H9 (cell line): Measurements from ENCODE around the gene EGFR. TPM values are rescaled to one million over a fixed set of nuclear protein-coding genes. Genes with fewer than 3 reads are reported as not detected.

Experiments
- DNase-seq: peaks from one replicate; pipeline ENCODE4 v3.0.0-alpha.2; 2017
- H2AFZ ChIP-seq: one replicate; pipeline ENCODE4 v1.6.1; 2013; ENCODE audit warnings: mild to moderate bottlenecking, low read length, control low read depth, moderate library complexity
- H2AK5ac ChIP-seq: 2 replicates; pipeline ENCODE4 v1.6.1; 2013; ENCODE audit warnings: low read length, control low read depth, mixed read lengths; ENCODE audit not compliant: insufficient read length
- H2BK120ac ChIP-seq: one replicate; pipeline ENCODE4 v1.6.1; 2013; ENCODE audit warnings: low read depth, mild to moderate bottlenecking, low read length, control low read depth, inconsistent platforms; ENCODE audit not compliant: poor library complexity, severe bottlenecking
- H2BK12ac ChIP-seq: 2 replicates; pipeline ENCODE4 v1.6.1; 2013; ENCODE audit warnings: low read length, control low read depth, mixed read lengths, low read depth; ENCODE audit not compliant: insufficient read length
- H2BK15ac ChIP-seq: 2 replicates; pipeline ENCODE4 v1.6.1; 2013; ENCODE audit warnings: low read depth, low read length, control low read depth
- H2BK20ac ChIP-seq: one replicate; pipeline ENCODE4 v1.6.1; 2013; ENCODE audit warnings: low read depth, mild to moderate bottlenecking, low read length, control low read depth, inconsistent platforms; ENCODE audit not compliant: poor library complexity, severe bottlenecking
- H2BK5ac ChIP-seq: 2 replicates; pipeline ENCODE4 v1.6.1; 2013; ENCODE audit warnings: low read length, control low read depth, mixed read lengths; ENCODE audit not compliant: insufficient read length
- H3K14ac ChIP-seq: 2 replicates; pipeline ENCODE4 v1.6.1; 2013; ENCODE audit warnings: low read length, control low read depth; ENCODE audit not compliant: insufficient read depth
- H3K18ac ChIP-seq: 2 replicates; pipeline ENCODE4 v1.6.1; 2013; ENCODE audit warnings: low read depth, mild to moderate bottlenecking, mixed read lengths, low read length, control low read depth; ENCODE audit not compliant: insufficient read length
- H3K23ac ChIP-seq: 2 replicates; pipeline ENCODE4 v1.6.1; 2013; ENCODE audit warnings: low read length, control low read depth, mixed read lengths, low read depth; ENCODE audit not compliant: insufficient read length
- H3K23me2 ChIP-seq: 2 replicates; pipeline ENCODE4 v1.6.1; 2013; ENCODE audit warnings: low read depth, mild to moderate bottlenecking, mixed read lengths, low read length, control low read depth; ENCODE audit not compliant: insufficient read length, poor library complexity, severe bottlenecking
- H3K27ac ChIP-seq: 2 replicates; pipeline ENCODE4 v1.5.1; 2013; ENCODE audit warnings: low read length, control low read depth, mixed read lengths, low read depth; ENCODE audit not compliant: insufficient read length
- H3K27me3 ChIP-seq: 2 replicates; pipeline ENCODE4 v1.6.1; 2013; ENCODE audit warnings: low read length, control low read depth, inconsistent platforms; ENCODE audit not compliant: insufficient read depth
- H3K4ac ChIP-seq: 2 replicates; pipeline ENCODE4 v1.6.1; 2013; ENCODE audit warnings: low read depth, mild to moderate bottlenecking, control low read depth, inconsistent platforms, low read length, moderate library complexity
- H3K4me1 ChIP-seq: 2 replicates; pipeline ENCODE4 v1.6.1; 2013; ENCODE audit warnings: low read length, control low read depth, inconsistent platforms; ENCODE audit not compliant: insufficient read depth
- H3K4me2 ChIP-seq: 2 replicates; pipeline ENCODE4 v1.6.1; 2013; ENCODE audit warnings: low read length, control low read depth, mixed read lengths; ENCODE audit not compliant: insufficient read length, insufficient read depth
- H3K56ac ChIP-seq: 2 replicates; pipeline ENCODE4 v1.6.1; 2013; ENCODE audit warnings: low read depth, mild to moderate bottlenecking, mixed read lengths, low read length, control low read depth; ENCODE audit not compliant: insufficient read length
- H3K79me1 ChIP-seq: 2 replicates; pipeline ENCODE4 v1.6.1; 2013; ENCODE audit warnings: low read depth, mild to moderate bottlenecking, moderate library complexity, low read length, control low read depth, inconsistent platforms; ENCODE audit not compliant: insufficient read depth, poor library complexity, severe bottlenecking
- H3K79me2 ChIP-seq: 2 replicates; pipeline ENCODE4 v1.6.1; 2013; ENCODE audit warnings: low read length, control low read depth, inconsistent platforms; ENCODE audit not compliant: insufficient read depth
- H3K9ac ChIP-seq: 2 replicates; pipeline ENCODE4 v1.6.1; 2013; ENCODE audit warnings: low read length, control low read depth, mixed read lengths; ENCODE audit not compliant: insufficient read length; ENCODE audit errors: extremely low read depth
- H3K9me3 ChIP-seq: one replicate; pipeline ENCODE4 v1.6.1; 2013; ENCODE audit warnings: low read depth, low read length, inconsistent platforms; ENCODE audit not compliant: control insufficient read depth
- H3T11ph ChIP-seq: one replicate; pipeline ENCODE4 v1.6.1; 2013; ENCODE audit warnings: mild to moderate bottlenecking, low read length, control low read depth, inconsistent platforms
- H4K20me1 ChIP-seq: one replicate; pipeline ENCODE4 v1.6.1; 2013; ENCODE audit not compliant: control insufficient read depth, insufficient read length, insufficient read depth
- H4K5ac ChIP-seq: 2 replicates; pipeline ENCODE4 v1.6.1; 2013; ENCODE audit warnings: low read depth, mild to moderate bottlenecking, mixed read lengths, low read length, control low read depth; ENCODE audit not compliant: insufficient read length
- H4K8ac ChIP-seq: replicated peaks from 2 replicates; pipeline ENCODE4 v1.6.1; 2013; ENCODE audit warnings: low read length, control low read depth, mixed read lengths, low read depth; ENCODE audit not compliant: insufficient read length
- H4K91ac ChIP-seq: 2 replicates; pipeline ENCODE4 v1.6.1; 2013; ENCODE audit warnings: low read depth, mild to moderate bottlenecking, moderate library complexity, mixed read lengths, low read length, control low read depth; ENCODE audit not compliant: insufficient read length
- H3K27ac Mint-ChIP-seq, 3 experiments: 2 replicates in 2 of 3; 3 replicates in 1 of 3; pipeline ENCODE4 v1.8.0; 2020 to 2021; ENCODE audit warnings: mixed read lengths in 3 of 3, mild to moderate bottlenecking in 1 of 3, moderate library complexity in 1 of 3
- H3K27me3 Mint-ChIP-seq: 2 replicates; pipeline ENCODE4 v1.8.0; 2021; ENCODE audit warnings: low read depth, mild to moderate bottlenecking, moderate library complexity, mixed read lengths
- H3K36me3 Mint-ChIP-seq, 3 experiments: 2 replicates in 2 of 3; 3 replicates in 1 of 3; pipeline ENCODE4 v1.8.0; 2020 to 2021; ENCODE audit warnings: low read depth in 3 of 3, mixed read lengths in 3 of 3; ENCODE audit not compliant: insufficient read depth in 1 of 3
- H3K4me1 Mint-ChIP-seq, 2 experiments: 2 replicates each; pipeline ENCODE4 v1.8.0; 2020; ENCODE audit warnings: mixed read lengths in 2 of 2
- H3K4me3 Mint-ChIP-seq, 2 experiments: 2 replicates in 1 of 2; 3 replicates in 1 of 2; pipeline ENCODE4 v1.8.0; 2020 to 2021; ENCODE audit warnings: mild to moderate bottlenecking in 2 of 2, mixed read lengths in 2 of 2, moderate library complexity in 1 of 2
- H3K9me3 Mint-ChIP-seq, 2 experiments: 2 replicates in 1 of 2; 3 replicates in 1 of 2; pipeline ENCODE4 v1.8.0; 2020; ENCODE audit warnings: mild to moderate bottlenecking in 2 of 2, mixed read lengths in 2 of 2, moderate library complexity in 1 of 2
- WGBS: extraction: QIAGEN DNeasy Blood & Tissue Kit; methylation state at CpG from one replicate; pipeline ENCODE4 v1.1.7; 2013; ENCODE audit warnings: missing lambda C conversion rate, low lambda C conversion rate, mixed read lengths; ENCODE audit not compliant: insufficient read length; ENCODE audit errors: extremely low coverage; 5-methylcytosine and 5-hydroxymethylcytosine counted together
- total RNA-seq: library from RNA; stranded (reverse); gene quantifications from 2 replicates; pipeline ENCODE4 v1.2.1, GENCODE V29; 2021
- TF ChIP-seq, protein P1 (sequence below): fragments of 200-600 bp; sonication (generic); conservative IDR thresholded peaks from 3 replicates; pipeline ENCODE4 v1.8.0; 2021; ENCODE audit warnings: antibody characterized with exemption, mild to moderate bottlenecking

EGFR gene
- total RNA-seq, 1 experiment from 2014 or later, result 3.3 TPM

DNA sequence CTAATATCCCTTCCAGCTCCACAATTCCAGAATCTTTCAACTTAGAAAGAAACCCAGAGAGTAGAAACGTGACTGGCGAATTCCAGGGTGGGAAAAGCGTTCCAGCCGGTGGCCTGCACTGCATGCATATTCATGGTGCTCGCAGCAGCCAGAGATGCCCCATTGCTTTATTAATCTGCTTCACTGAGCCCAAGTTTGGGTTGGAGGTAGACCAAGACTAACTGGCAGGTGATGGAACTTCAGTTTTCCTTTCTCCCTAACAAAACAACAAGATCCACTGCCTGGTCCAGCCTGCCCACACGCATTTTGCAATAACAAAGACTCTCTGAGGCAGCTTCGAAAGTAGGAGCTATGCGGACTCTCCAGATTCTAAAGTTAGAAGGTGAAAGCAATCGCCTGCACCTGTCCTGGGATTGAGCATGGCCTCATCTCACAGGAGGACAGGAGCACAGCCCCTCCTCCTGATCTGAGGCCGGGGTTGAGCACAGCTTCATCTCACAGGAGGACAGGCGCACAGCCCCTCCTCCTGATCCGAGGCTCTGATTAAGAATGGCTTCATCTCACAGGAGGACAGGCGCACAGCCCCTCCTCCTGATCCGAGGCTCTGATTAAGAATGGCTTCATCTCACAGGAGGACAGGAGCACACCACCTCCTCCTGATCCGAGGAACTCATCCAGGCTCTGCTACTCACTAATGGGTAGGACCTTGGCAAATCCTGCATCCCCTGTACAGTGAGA is 218.5 kb downstream of the EGFR start:
- Histone ChIP-seq H3T11ph (no peak overlapping the region), H3K23ac (no peak overlapping the region), H2BK120ac (no peak overlapping the region), H3K4me1 (peaks cover 5% of the 10 kb centered on the region; the same call in 1 of the 2 replicates), H2BK5ac (no peak overlapping the region), H4K5ac (no peak overlapping the region), H3K9me3 (no peaks in the 10 kb centered on the region), H3K4ac (no peak overlapping the region), H3K79me2 (no peaks in the 10 kb centered on the region), H3K14ac (no peak overlapping the region), H4K8ac (no peak overlapping the region), H3K27ac (no peak overlapping the region), H2BK20ac (no peak overlapping the region), H4K20me1 (no peaks in the 10 kb centered on the region), H2BK15ac (no peak overlapping the region), H3K79me1 (no peaks in the 10 kb centered on the region), H3K23me2 (no peaks in the 10 kb centered on the region), H4K91ac (no peak overlapping the region), H2AFZ (no peak overlapping the region), H2BK12ac (no peak overlapping the region), H3K9ac (no peak overlapping the region), H3K27me3 (no peaks in the 10 kb centered on the region), H3K18ac (no peak overlapping the region), H2AK5ac (no peak overlapping the region), H3K56ac (no peak overlapping the region), H3K4me2 (no peak overlapping the region)
- Mint-ChIP-seq H3K4me1 (peaks cover 15 to 20% of the 10 kb centered on the region in 2 experiments), H3K9me3 (no peaks in the 10 kb centered on the region; a peak in 1 of 5 replicates), H3K27ac (no peak overlapping the region; a peak in 1 of 7 replicates), H3K27me3 (peaks cover 1% of the 10 kb centered on the region; the same call in 1 of the 2 replicates), H3K4me3 (no peak overlapping the region), H3K36me3 (no peaks in the 10 kb centered on the region)
- TF ChIP-seq, protein P1, sequence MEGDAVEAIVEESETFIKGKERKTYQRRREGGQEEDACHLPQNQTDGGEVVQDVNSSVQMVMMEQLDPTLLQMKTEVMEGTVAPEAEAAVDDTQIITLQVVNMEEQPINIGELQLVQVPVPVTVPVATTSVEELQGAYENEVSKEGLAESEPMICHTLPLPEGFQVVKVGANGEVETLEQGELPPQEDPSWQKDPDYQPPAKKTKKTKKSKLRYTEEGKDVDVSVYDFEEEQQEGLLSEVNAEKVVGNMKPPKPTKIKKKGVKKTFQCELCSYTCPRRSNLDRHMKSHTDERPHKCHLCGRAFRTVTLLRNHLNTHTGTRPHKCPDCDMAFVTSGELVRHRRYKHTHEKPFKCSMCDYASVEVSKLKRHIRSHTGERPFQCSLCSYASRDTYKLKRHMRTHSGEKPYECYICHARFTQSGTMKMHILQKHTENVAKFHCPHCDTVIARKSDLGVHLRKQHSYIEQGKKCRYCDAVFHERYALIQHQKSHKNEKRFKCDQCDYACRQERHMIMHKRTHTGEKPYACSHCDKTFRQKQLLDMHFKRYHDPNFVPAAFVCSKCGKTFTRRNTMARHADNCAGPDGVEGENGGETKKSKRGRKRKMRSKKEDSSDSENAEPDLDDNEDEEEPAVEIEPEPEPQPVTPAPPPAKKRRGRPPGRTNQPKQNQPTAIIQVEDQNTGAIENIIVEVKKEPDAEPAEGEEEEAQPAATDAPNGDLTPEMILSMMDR, result no peak
- no peak for DNase-seq
- no CpG with 5 or more reads among the region's 15 CpGs for WGBS
